Right lobe of liver (tissue), 6 donors: ENCODE results near the gene RELB. TPM values are rescaled to one million over a fixed set of nuclear protein-coding genes. Genes with fewer than 3 reads are reported as not detected.

Source experiments
- ATAC-seq, 4 donors: fragments of 200-7000 bp; cut with Tn5 transposase; one replicate each; pipeline ENCODE4 v1.9.1; 2020; ENCODE audit warnings: mild to moderate bottlenecking in 4 of 4, moderate library complexity in 4 of 4
- DNase-seq, 3 donors: peaks; one replicate each; pipeline ENCODE4 v3.0.0-alpha.2; 2020
- H3K27ac ChIP-seq, 3 donors: fragments of 200-600 bp; one replicate each; pipeline ENCODE4 v1.8.0; 2022
- H3K27me3 ChIP-seq, 2 donors: fragments of 200-600 bp; one replicate each; pipeline ENCODE4 v1.8.0; 2022
- H3K36me3 ChIP-seq, 4 donors: fragments of 200-600 bp; sonication (generic) in 1 of 4; one replicate each; pipeline versions ENCODE4 v1.5.1 to v1.8.0; 2017 to 2022; ENCODE audit warnings: control low read depth in 1 of 4
- H3K4me1 ChIP-seq, 4 donors: fragments of 200-600 bp; sonication (generic) in 1 of 4; one replicate each; pipeline versions ENCODE4 v1.5.1 to v1.8.0; 2017 to 2022; ENCODE audit warnings: control low read depth in 1 of 4
- H3K4me3 ChIP-seq, 3 donors: fragments of 200-600 bp; one replicate each; pipeline ENCODE4 v1.8.0; 2022
- H3K9me3 ChIP-seq, 4 donors: fragments of 200-600 bp; sonication (generic) in 1 of 4; one replicate each; pipeline versions ENCODE4 v1.5.1 to v1.8.0; 2017 to 2022; ENCODE audit warnings: control low read depth in 1 of 4
- CTCF ChIP-seq, 4 donors: fragments of 200-600 bp in 3 of 4; fragments of 450-650 bp in 1 of 4; IDR thresholded peaks; one replicate each; pipeline versions ENCODE4 v1.5.1 to v1.8.0; 2016 to 2022; ENCODE audit warnings: antibody characterized with exemption in 4 of 4, mild to moderate bottlenecking in 2 of 4
- POLR2A ChIP-seq: fragments of 450-650 bp; IDR thresholded peaks from one replicate; pipeline ENCODE4 v1.6.1; 2017; ENCODE audit warnings: antibody characterized with exemption, mild to moderate bottlenecking
- WGBS: methylation state at CpG from one replicate; pipeline ENCODE4 v1.1.6; 2018; ENCODE audit warnings: low coverage, low lambda C conversion rate; ENCODE audit not compliant: insufficient coverage; ENCODE audit errors: missing lambda C conversion rate; 5-methylcytosine and 5-hydroxymethylcytosine counted together
- intact Hi-C, 2 donors: fragments of 100-400 bp; cut with DNase I; formaldehyde crosslinking; loops; one replicate each; pipeline versions ENCODE4 v1.11.2 to v1.14.1; 2022
- total RNA-seq, 6 experiments: library from RNA; depleted of rRNA in 2 of 6; stranded (reverse); fragments of >200 nt in 2 of 6; fragmentation: NEBNext Ultra II Directional in 3 of 6; extraction: Animal tissue kit (Norgen Biotek cat#: 25700) in 3 of 6; gene quantifications; one replicate each; pipeline versions ENCODE4 v1.1.0 to v1.2.4, GENCODE V29; 2016 to 2023
- donor health status: DM: no; HTN: yes; CAD: no.
- donor health status: DM: no; HTN: no; CAD: no.
- donor health status: DM: no; HTN: no; CAD: no.
- donor health status: DM: no; HTN: yes; CAD: no.
- donor health status: DM: no; HTN: yes; CAD: no.

Gene RELB
- total RNA-seq, 6 experiments from 2014 or later: 1.2 to 21.4 (median 7.2) TPM

- TF ChIP-seq POLR2A: no peak
- TF ChIP-seq CTCF (IDR thresholded peaks at IDR 0.05): no peak
- no peak for ATAC-seq
- H3K4me1 ChIP-seq: peaks cover 0 to 49% (median 20%) of the 10 kb centered on the region in 4 donors
- no peak for DNase-seq
- WGBS: 63% methylated on average over 12 of the region's 19 CpGs
- peaks cover 2 to 46% (median 12%) of the 10 kb centered on the region in 4 donors for H3K36me3 ChIP-seq
- H3K27ac ChIP-seq: peak overlapping the region in 2 of 3 donors; percentile 14 to 96
- peak overlapping the region in 2 of 3 donors; percentile 96 to 97 for H3K4me3 ChIP-seq
- intact Hi-C loops: no loop called here
- no peaks in the 10 kb centered on the region for H3K9me3 ChIP-seq
- no peaks in the 10 kb centered on the region for H3K27me3 ChIP-seq
These were observed 39.0 kb downstream of the RELB start for GRCh38 chr19:45040059-45040771.

GRCh38 chr19:45041125-45041524, 39.9 kb downstream of the RELB start:
- peaks cover 2 to 46% (median 12%) of the 10 kb centered on the region in 4 donors for H3K36me3 ChIP-seq
- TF ChIP-seq CTCF (IDR thresholded peaks at IDR 0.05): no peak
- no peak for TF ChIP-seq POLR2A
- intact Hi-C loops: no loop called here

GRCh38 chr19:45045671-45046353, 44.5 kb downstream of the RELB start:
- ATAC-seq (peak; percentile 81 to 85 (median 82)), DNase-seq (peak; percentile 54 to 84 (median 79))
- Histone ChIP-seq H3K27me3 (no peaks in the 10 kb centered on the region), H3K9me3 (no peaks in the 10 kb centered on the region), H3K4me1 (peaks cover 0 to 72% (median 31%) of the 10 kb centered on the region in 4 donors), H3K4me3 (peak overlapping the region in 2 of 3 donors; percentile 21 to 27), H3K27ac (peak overlapping the region in 2 of 3 donors; percentile 71 to 82), H3K36me3 (peaks cover 4 to 37% (median 10%) of the 10 kb centered on the region in 4 donors)
- TF ChIP-seq CTCF (IDR thresholded peaks at IDR 0.05) (no peak), POLR2A (no peak)
- intact Hi-C loops: no loop called here
- WGBS: 27% methylated on average over 8 of the region's 14 CpGs

More at GRCh38 chr19:45041125-45041524, 39.9 kb downstream of the RELB start:
- H3K4me3 ChIP-seq: no peak overlapping the region
- WGBS: 74% methylated on average over 5 of the region's 6 CpGs
- ATAC-seq (no peak), DNase-seq (no peak)
- H3K9me3 ChIP-seq: no peaks in the 10 kb centered on the region
- H3K27ac ChIP-seq: no peak overlapping the region
- H3K4me1 ChIP-seq: peaks cover 0 to 58% (median 22%) of the 10 kb centered on the region in 4 donors
- H3K27me3 ChIP-seq: no peaks in the 10 kb centered on the region

- H3K9me3 ChIP-seq: no peaks in the 10 kb centered on the region
- no peak for ATAC-seq
- TF ChIP-seq CTCF (IDR thresholded peaks at IDR 0.05): no peak
- TF ChIP-seq POLR2A: no peak
- H3K4me1 ChIP-seq: peaks cover 0 to 67% (median 31%) of the 10 kb centered on the region in 4 donors
- peak overlapping the region in 2 of 3 donors; percentile 71 to 82 for H3K27ac ChIP-seq
- intact Hi-C loops: no loop called here
- no peaks in the 10 kb centered on the region for H3K27me3 ChIP-seq
- DNase-seq: no peak
- H3K36me3 ChIP-seq: peaks cover 4 to 32% (median 8%) of the 10 kb centered on the region in 4 donors
- WGBS: 29% methylated on average over 6 of the region's 7 CpGs
- peak overlapping the region in 2 of 3 donors; percentile 21 to 27 for H3K4me3 ChIP-seq
These were observed 45.1 kb downstream of the RELB start for GRCh38 chr19:45046355-45046754.
